ENCODE measurements around the gene ECHS1.
"Not testable (repeated sequence)": the region's sequence is repeated elsewhere in the genome, so short reads cannot be mapped to it uniquely, and the experiment has no call there.

The ECHS1 gene

DNA sequence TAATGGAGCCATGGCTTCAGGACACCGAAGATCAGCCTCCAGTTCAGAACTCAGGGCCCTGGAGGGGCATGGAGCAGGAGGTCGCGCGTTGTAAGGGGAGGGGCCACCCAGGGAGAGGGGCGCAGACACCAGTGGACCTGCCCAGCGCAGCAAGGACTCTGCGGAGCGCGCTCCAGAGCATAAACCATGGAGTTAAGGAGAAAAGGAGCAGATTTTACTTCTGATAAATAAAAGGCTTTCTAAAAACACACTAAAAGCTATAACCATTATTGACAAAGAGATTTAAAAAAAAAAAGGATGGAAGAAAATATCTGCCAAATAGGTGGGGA, 47.0 kb downstream of the ECHS1 start:
- H3K4me3 ChIP-seq (ENCODE audit: low read length) = no peak overlapping the region
- peaks cover 36% of the 10 kb centered on the region for H3K27me3 ChIP-seq (ENCODE audit: control insufficient read depth, insufficient read depth, low read length)
- peaks cover 2% of the 10 kb centered on the region for H3K4me1 ChIP-seq (ENCODE audit: control insufficient read depth, insufficient read depth, low read length)
- no peaks in the 10 kb centered on the region for H3K36me3 ChIP-seq (ENCODE audit: control insufficient read depth, insufficient read depth, low read length)
- H3K9ac ChIP-seq (ENCODE audit: low read length) = no peak overlapping the region
- H3K27ac ChIP-seq (ENCODE audit: low read depth, low read length) = no peak overlapping the region

DNA sequence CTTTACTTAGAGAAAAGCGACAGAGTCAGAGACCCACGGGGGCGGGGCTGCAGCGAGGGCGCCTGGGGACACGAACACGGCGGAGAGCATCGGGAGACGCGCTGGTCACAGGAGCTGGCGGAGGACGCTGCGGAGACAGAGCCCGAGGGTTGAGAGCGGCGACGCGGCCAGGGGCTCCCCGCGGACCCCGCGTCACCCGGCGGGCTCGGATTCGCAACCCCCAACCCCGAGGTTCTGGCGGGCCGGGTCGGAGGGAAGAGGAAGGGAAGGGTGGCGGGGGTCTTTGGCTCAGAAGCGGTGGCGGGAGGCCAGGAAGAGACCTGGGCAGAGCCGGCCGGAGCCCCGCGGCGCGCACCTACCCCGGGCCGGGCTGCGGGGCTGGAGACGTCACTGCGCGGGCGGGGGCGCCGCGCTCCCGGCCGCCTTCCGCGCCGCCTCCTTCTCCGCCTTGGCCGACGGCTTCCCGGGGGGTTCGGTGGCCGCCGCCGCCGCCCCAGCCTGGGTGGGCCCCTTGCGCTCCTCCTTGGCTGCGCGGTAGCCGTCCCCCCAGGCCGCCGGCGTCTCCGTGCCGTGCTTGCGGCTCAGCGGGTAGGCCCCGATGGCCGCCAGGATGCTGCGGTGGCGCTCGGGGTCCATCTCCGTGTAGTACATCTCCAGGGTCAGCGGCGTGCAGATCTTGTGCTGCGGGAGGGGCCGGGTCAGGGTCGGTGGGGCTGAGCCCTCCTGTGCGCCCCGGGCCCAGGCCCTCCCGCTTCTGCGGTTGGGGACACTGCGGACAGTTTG, 47.5 kb downstream of the ECHS1 start:
- H3K36me3 ChIP-seq (ENCODE audit: control insufficient read depth, insufficient read depth, low read length) = no peaks in the 10 kb centered on the region
- H3K9ac ChIP-seq (ENCODE audit: low read length) = no peak overlapping the region
- H3K27ac ChIP-seq (ENCODE audit: low read depth, low read length) = no peak overlapping the region
- peak overlapping the region; percentile 48 for H3K4me3 ChIP-seq (ENCODE audit: low read length)
- peaks cover 36% of the 10 kb centered on the region for H3K27me3 ChIP-seq (ENCODE audit: control insufficient read depth, insufficient read depth, low read length)
- H3K4me1 ChIP-seq (ENCODE audit: control insufficient read depth, insufficient read depth, low read length) = peaks cover 2% of the 10 kb centered on the region

DNA sequence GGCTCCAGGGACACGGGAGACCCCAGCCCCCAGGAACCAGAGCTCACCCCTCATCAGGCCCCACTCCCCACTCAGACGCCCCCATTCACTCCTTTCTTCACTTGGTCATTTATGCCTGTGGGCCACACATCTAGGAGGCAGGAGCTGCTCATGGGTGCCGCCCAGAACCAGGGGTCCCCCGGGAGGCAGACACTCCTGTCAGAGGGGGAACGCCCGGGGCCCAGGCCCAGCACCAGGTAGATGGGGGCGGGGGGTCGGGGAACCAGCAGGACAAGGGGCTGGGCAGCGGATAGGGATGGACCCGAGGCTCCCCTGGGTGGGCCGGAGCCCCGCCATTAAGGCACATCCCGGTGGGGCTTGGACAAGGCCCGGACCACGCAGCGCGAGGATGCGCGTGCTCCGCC, 48.3 kb downstream of the ECHS1 start:
- Histone ChIP-seq H3K27me3 (ENCODE audit: control insufficient read depth, insufficient read depth, low read length) (peaks cover 36% of the 10 kb centered on the region), H3K36me3 (ENCODE audit: control insufficient read depth, insufficient read depth, low read length) (no peaks in the 10 kb centered on the region), H3K4me1 (ENCODE audit: control insufficient read depth, insufficient read depth, low read length) (peaks cover 2% of the 10 kb centered on the region), H3K9ac (ENCODE audit: low read length) (no peak overlapping the region), H3K27ac (ENCODE audit: low read depth, low read length) (no peak overlapping the region), H3K4me3 (ENCODE audit: low read length) (peak overlapping the region; percentile 48)

DNA sequence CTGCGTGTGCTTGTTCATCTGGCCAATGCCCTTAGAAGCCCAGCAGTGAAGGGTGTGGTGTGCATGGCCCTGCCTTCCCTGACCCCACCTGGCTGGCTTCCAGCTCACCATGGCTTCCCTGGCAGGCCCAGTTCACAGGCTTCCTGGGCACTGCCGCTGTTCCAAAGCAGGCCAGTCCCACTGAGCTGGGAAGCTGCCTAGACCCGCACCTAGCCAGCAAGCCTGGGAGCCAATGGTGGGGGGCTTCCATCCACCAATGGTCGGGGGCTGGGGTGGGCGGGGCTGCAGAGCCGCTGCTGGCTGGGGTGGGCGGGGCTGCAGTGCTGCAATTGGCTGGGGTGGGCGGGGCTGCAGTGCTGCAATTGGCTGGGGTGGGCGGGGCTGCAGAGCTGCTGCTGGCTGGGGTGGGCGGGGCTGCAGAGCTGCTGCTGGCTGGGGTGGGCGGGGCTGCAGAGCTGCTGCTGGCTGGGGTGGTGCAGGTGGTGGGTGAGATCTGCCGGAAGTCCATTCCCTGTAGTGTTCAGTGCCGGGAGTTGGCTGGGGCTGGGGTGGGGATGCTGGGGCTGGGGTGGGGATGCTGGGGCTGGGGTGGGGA, 48.9 kb downstream of the ECHS1 start:
- peaks cover 2% of the 10 kb centered on the region for H3K4me1 ChIP-seq (ENCODE audit: control insufficient read depth, insufficient read depth, low read length)
- no peak overlapping the region for H3K9ac ChIP-seq (ENCODE audit: low read length)
- no peak overlapping the region for H3K4me3 ChIP-seq (ENCODE audit: low read length)
- H3K27ac ChIP-seq (ENCODE audit: low read depth, low read length) = no peak overlapping the region
- H3K36me3 ChIP-seq (ENCODE audit: control insufficient read depth, insufficient read depth, low read length) = no peaks in the 10 kb centered on the region
- H3K27me3 ChIP-seq (ENCODE audit: control insufficient read depth, insufficient read depth, low read length) = peaks cover 35% of the 10 kb centered on the region

DNA sequence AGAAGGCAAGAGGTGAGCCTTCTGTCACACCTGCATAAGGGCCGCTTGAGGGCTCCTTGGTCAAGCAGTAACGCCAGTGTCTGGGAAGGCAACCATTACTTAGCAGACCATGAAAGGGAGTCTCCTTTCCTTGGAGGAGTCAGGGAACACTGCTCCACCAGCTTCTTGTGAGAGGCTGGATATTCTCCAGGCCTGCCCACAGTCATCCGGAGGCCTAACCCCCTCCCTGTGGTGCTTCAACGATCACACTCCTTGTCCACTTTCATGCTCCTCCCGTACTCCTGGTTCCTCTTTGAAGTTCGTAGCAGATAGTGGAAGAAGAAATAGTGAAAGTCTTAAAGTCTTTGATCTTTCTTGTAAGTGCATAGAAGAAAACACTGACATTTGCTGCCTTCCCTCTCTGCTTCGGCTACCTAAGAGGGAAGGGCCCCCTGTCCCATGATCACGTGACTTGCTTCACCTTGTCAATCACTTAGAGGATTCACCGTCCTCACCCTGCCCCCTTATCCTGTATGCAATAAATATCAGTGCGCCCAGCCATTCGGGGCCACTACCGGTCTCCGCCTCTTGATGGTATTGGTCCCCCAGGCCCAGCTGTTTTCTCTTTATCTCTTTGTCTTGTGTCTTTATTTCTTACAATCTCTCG, 51.0 kb downstream of the ECHS1 start:
- H3K4me1 ChIP-seq (ENCODE audit: control insufficient read depth, insufficient read depth, low read length); H3K9ac ChIP-seq (ENCODE audit: low read length); H3K36me3 ChIP-seq (ENCODE audit: control insufficient read depth, insufficient read depth, low read length); H3K4me3 ChIP-seq (ENCODE audit: low read length); H3K27ac ChIP-seq (ENCODE audit: low read depth, low read length): not testable (repeated sequence)
- H3K27me3 ChIP-seq (ENCODE audit: control insufficient read depth, insufficient read depth, low read length) = peaks cover 21% of the 10 kb centered on the region

DNA sequence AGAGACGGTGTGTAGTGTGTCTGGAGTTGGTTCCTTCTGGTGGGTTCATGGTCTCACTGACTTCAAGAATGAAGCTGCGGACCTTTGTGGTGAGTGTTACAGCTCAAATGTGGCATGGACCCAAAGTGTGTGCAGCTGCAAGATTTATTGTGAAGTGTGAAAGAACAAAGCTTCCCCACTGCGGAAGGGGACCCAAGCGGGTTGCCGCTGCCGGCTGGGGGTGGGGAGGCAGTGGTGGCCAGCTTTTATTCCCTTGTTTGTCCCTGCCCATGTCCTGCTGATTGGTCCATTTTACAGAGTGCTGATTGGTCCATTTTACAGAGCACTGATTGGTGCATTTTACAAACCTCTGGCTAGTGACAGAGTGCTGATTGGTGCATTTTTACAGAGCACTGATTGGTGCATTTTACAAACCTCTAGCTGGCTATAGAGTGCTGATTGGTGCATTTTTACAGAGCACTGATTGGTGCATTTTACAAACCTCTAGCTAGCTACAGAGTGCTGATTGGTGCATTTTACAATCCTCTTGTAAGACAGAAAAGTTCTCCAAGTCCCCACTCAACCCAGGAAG, 52.2 kb downstream of the ECHS1 start:
- H3K27me3 ChIP-seq (ENCODE audit: control insufficient read depth, insufficient read depth, low read length); H3K4me1 ChIP-seq (ENCODE audit: control insufficient read depth, insufficient read depth, low read length); H3K27ac ChIP-seq (ENCODE audit: low read depth, low read length); H3K36me3 ChIP-seq (ENCODE audit: control insufficient read depth, insufficient read depth, low read length); H3K9ac ChIP-seq (ENCODE audit: low read length); H3K4me3 ChIP-seq (ENCODE audit: low read length): not testable (repeated sequence)

DNA sequence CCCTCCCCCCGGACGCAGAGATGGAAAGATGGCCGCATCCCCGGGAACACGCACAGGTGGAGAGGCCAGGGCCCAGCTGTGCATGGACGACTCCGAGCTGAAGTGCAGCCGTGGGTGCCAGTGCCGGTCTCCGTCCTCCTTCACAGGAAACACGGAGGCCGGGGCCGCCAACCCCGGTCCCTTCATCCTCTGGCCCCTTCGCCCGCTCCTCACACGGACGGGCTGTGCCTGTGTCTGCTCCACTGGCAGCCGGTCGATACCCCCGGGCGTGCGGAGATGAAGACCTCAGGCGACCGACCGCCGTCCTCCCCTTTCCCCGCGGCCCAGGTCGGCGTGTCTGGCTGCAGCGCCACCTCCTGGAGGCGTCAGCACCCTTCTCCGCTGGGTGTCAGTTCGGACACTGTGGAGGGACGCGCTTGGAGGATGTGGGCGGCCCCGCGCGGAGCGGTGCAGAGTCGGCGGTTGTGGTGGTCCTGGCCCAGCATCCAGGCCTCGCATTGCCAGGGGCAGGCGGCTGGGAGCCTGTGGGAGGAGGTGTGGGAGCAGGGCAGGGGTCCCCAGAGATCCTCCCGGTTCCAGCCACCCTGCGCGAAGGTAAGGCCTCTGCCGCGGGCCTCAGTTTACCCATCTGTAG, 54.5 kb downstream of the ECHS1 start:
- no peak overlapping the region for H3K27ac ChIP-seq (ENCODE audit: low read depth, low read length)
- no peaks in the 10 kb centered on the region for H3K4me1 ChIP-seq (ENCODE audit: control insufficient read depth, insufficient read depth, low read length)
- H3K27me3 ChIP-seq (ENCODE audit: control insufficient read depth, insufficient read depth, low read length) = peaks cover 6% of the 10 kb centered on the region
- no peaks in the 10 kb centered on the region for H3K36me3 ChIP-seq (ENCODE audit: control insufficient read depth, insufficient read depth, low read length)
- no peak overlapping the region for H3K9ac ChIP-seq (ENCODE audit: low read length)
- peak overlapping the region; percentile 37 for H3K4me3 ChIP-seq (ENCODE audit: low read length)

DNA sequence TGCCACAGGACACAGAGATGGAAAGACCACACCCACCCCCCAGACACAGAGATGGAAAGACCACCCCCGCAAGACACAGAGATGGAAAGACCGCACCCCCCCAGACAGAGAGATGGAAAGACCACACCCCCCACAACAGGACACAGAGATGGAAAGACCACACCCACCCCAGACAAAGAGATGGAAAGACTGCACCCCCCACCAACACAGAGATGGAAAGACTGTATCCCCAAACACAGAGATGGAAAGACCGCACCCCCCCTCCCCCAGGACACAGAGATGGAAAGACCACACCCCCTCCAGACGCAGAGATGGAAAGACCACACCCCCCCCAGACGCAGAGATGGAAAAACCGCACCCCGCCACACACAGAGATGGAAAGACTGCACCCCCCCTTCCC, 56.4 kb downstream of the ECHS1 start:
- Histone ChIP-seq H3K27me3 (ENCODE audit: control insufficient read depth, insufficient read depth, low read length) (peaks cover 6% of the 10 kb centered on the region), H3K36me3 (ENCODE audit: control insufficient read depth, insufficient read depth, low read length) (peaks cover 9% of the 10 kb centered on the region), H3K4me1 (ENCODE audit: control insufficient read depth, insufficient read depth, low read length) (no peaks in the 10 kb centered on the region), H3K4me3 (ENCODE audit: low read length) (no peak overlapping the region), H3K27ac (ENCODE audit: low read depth, low read length) (no peak overlapping the region), H3K9ac (ENCODE audit: low read length) (no peak overlapping the region)

DNA sequence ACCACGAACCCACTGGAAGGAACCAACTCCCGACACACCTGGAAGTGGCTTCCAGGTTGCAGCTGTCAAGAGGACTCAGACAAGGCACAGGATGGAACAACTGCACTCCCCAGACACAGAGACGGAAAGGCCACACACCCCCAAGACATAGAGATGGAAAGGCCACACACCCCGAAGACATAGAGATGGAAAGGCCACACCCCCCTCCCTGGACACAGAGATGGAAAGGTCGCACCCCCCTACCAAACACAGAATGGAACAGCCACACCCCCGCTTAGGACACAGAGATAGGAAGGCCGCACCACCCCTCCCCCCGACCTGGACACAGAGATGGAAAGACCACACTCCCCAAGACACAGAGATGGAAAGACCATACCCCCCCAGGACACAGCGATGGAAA, 56.9 kb downstream of the ECHS1 start:
- H3K4me3 ChIP-seq (ENCODE audit: low read length) = no peak overlapping the region
- no peaks in the 10 kb centered on the region for H3K4me1 ChIP-seq (ENCODE audit: control insufficient read depth, insufficient read depth, low read length)
- H3K27me3 ChIP-seq (ENCODE audit: control insufficient read depth, insufficient read depth, low read length) = peaks cover 6% of the 10 kb centered on the region
- H3K9ac ChIP-seq (ENCODE audit: low read length) = no peak overlapping the region
- H3K27ac ChIP-seq (ENCODE audit: low read depth, low read length) = no peak overlapping the region
- H3K36me3 ChIP-seq (ENCODE audit: control insufficient read depth, insufficient read depth, low read length) = peaks cover 9% of the 10 kb centered on the region

DNA sequence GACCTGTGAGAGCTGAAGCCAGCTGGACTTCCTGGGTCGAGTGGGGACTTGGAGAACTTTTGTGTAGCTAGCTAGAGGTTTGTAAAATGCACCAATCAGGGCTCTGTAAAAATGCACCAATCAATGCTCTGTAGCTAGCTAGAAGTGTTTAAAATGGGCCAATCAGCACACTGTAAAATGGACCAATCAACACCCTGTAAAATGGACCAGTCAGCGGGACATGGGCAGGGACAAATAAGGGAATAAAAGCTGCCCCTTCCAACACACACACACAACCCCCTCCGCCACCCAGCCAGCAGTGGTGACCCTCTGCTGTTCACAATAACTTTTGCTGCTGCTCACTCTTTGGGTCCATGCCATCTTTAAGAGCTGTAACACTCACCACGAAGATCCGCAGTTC, 57.3 kb downstream of the ECHS1 start:
- H3K9ac ChIP-seq (ENCODE audit: low read length) = no peak overlapping the region
- H3K27me3 ChIP-seq (ENCODE audit: control insufficient read depth, insufficient read depth, low read length) = peaks cover 6% of the 10 kb centered on the region
- H3K4me3 ChIP-seq (ENCODE audit: low read length) = no peak overlapping the region
- no peaks in the 10 kb centered on the region for H3K4me1 ChIP-seq (ENCODE audit: control insufficient read depth, insufficient read depth, low read length)
- H3K36me3 ChIP-seq (ENCODE audit: control insufficient read depth, insufficient read depth, low read length) = peaks cover 9% of the 10 kb centered on the region
- H3K27ac ChIP-seq (ENCODE audit: low read depth, low read length) = no peak overlapping the region

DNA sequence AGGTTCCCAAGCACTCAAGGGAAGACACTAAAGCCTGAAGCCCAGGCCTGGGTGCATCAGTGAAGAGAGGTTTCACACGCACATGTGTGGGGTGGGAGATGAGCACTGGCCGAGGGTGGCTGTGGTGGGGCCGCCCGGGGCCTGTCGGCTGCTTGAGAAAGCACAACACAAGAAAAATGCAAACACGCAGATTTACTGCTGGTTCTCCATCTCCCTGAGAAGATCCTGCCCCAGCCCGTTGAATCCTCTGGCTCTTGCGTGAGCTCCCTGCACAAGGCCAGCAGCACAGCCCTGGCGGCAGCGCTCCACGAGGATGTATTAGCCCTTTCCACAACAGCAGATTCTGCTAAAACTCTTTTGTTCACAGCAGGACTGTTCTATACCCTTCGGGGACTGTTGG, 58.2 kb downstream of the ECHS1 start:
- Histone ChIP-seq H3K36me3 (ENCODE audit: control insufficient read depth, insufficient read depth, low read length) (peaks cover 12% of the 10 kb centered on the region), H3K27me3 (ENCODE audit: control insufficient read depth, insufficient read depth, low read length) (peaks cover 6% of the 10 kb centered on the region), H3K27ac (ENCODE audit: low read depth, low read length) (no peak overlapping the region)

DNA sequence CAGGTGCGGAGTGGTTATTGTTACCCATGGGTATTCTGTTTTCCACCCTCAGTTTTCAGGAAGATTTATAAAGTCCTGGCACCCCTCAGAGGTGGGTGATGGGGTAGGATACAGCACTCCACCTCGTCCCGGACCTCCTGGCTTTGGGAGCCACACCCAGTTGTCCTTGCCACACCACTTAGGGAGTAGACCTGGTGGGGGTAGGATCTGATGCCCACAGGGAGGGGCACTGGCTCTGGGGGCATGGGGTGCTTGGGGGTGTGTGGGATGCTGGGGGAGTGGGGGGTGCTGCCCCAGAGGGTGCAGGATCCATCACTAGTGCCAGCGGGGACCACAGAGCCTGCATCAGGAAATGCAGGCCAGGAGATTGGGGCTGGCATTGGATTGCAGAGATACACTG, 60.0 kb downstream of the ECHS1 start:
- H3K9ac ChIP-seq (ENCODE audit: low read length) = no peak overlapping the region
- no peaks in the 10 kb centered on the region for H3K27me3 ChIP-seq (ENCODE audit: control insufficient read depth, insufficient read depth, low read length)
- H3K4me1 ChIP-seq (ENCODE audit: control insufficient read depth, insufficient read depth, low read length) = peaks cover 2% of the 10 kb centered on the region
- H3K4me3 ChIP-seq (ENCODE audit: low read length) = no peak overlapping the region
- H3K27ac ChIP-seq (ENCODE audit: low read depth, low read length) = no peak overlapping the region
- H3K36me3 ChIP-seq (ENCODE audit: control insufficient read depth, insufficient read depth, low read length) = peaks cover 12% of the 10 kb centered on the region

More for the DNA sequence above, 58.2 kb downstream of the ECHS1 start:
- no peak overlapping the region for H3K4me3 ChIP-seq (ENCODE audit: low read length)
- no peaks in the 10 kb centered on the region for H3K4me1 ChIP-seq (ENCODE audit: control insufficient read depth, insufficient read depth, low read length)
- no peak overlapping the region for H3K9ac ChIP-seq (ENCODE audit: low read length)
